GM18526 (cell line): ENCODE data around the gene DESI2.

Source experiments
- POLR2A ChIP-seq: IDR thresholded peaks from 3 replicates; pipeline ENCODE4 v1.6.1; 2011; ENCODE audit not compliant: insufficient read length; ENCODE audit errors: extremely low read depth

Gene DESI2

GRCh38 chr1:244731651-244732050 is 78.7 kb downstream of the DESI2 start:
- no peak for TF ChIP-seq POLR2A

GRCh38 chr1:244732851-244733450 is 80.0 kb downstream of the DESI2 start:
- TF ChIP-seq POLR2A: no peak

- no peak for TF ChIP-seq POLR2A
These were observed 82.5 kb downstream of the DESI2 start for GRCh38 chr1:244735404-244735803.

- no peak for TF ChIP-seq POLR2A
These were observed 83.1 kb downstream of the DESI2 start for GRCh38 chr1:244735876-244736561.

GRCh38 chr1:244741692-244742091 is 88.8 kb downstream of the DESI2 start:
- no peak for TF ChIP-seq POLR2A

GRCh38 chr1:244749230-244750016 is 96.5 kb downstream of the DESI2 start:
- TF ChIP-seq POLR2A: no peak

GRCh38 chr1:244751271-244751895 is 98.5 kb downstream of the DESI2 start:
- TF ChIP-seq POLR2A: no peak

GRCh38 chr1:244755673-244756072 is 102.7 kb downstream of the DESI2 start:
- TF ChIP-seq POLR2A: no peak

GRCh38 chr1:244757091-244757939 is 104.4 kb downstream of the DESI2 start:
- TF ChIP-seq POLR2A: no peak
